NCI-H774 (cell line): ENCODE results near the gene ZNF225.
"Not testable (repeated sequence)": the region's sequence is repeated elsewhere in the genome, so short reads cannot be mapped to it uniquely, and the experiment has no call there.

Experiments
- DNase-seq: peaks from one replicate; lab custom pipeline; 2025; lab: John Stamatoyannopoulos, UW

Gene ZNF225

DNA sequence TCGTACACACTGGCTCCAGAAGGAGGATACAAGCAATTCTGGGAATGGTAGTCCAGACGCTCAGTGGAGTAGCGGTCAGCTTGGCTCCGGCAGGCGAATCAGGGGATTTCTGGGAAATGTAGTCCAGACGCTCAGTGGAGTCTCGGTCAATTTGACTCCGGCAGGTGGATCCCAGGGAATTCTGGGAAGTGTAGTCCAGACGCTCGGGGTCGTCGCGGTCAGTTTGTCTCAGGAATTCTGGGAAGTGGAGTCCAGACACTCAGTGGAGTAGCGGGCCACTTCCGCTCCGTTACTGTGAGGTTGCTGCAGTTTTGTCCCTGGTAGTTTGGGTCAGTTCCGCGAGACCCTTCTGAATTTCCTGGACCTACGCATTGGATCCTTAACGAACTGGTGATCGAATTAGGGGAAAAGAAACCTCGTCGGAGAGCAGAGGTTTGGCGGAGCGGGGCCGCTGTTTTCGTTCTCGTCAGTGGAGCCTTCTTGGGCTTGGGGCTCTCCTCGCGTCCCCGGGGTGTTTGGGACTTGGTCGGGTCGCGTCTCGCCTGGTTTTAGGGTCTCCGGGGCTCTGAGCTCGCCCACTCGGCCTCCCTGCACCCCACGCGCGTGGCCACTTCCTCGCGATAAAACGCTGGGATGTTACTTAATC is at the start of gene ZNF225:
Gene ZNF225 (plus strand): TSS at position 262 of the 646 bp plus-strand sequence. CDS start 2,429 bp downstream, outside the sequence.
- DNase-seq: peak; percentile 97

DNA sequence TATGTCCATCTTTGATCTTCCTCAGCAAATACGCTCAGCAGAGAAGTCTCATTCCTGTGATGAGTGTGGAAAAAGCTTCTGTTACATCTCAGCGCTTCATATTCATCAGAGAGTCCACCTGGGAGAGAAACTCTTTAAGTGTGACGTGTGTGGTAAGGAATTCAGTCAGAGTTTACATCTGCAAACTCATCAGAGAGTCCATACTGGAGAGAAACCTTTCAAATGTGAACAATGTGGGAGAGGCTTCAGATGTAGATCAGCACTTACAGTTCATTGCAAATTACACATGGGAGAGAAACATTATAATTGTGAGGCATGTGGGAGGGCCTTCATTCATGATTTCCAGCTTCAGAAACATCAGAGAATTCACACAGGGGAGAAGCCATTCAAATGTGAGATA is 46.9 kb upstream of the ZNF225 start:
- DNase-seq: no peak

GRCh38 chr19:44069415-44069814 is 43.8 kb upstream of the ZNF225 start:
- DNase-seq: no peak

DNA sequence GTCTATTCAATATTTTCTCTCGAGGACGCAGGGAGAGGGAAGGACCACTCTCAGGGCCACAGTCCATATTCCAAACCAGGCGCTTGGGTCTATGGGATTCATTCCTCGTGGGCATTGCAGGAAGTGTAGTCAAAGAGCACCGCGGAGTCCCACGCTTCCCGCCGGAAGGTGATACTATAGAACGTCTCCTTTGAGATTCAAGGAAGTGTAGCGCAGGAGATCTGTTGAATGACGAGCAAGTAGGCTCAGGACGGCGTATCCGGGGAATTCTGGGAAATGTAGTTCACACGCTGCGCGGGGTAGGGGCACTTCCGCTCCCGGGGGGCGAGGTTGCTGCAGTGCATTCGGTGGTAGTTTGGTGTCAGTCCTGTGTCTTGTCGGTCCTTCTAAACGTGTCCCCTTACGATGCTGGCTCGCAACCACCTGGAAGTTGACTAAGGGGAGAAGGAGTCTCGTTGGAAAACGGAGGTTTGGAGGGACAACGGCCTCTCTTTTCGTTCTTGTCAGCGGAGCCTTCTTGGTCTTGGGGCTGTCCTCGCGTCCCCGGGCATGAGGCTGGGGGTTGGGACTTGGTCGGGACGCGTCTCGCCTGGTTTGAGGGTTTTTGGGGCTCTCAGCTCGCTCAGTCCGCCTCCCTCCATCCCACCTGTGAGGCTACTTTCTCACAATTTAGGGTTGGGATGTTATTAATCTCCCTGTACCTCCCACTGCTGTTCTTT is 41.2 kb upstream of the ZNF225 start, which contains the start of gene ZNF284:
Gene ZNF284 (plus strand): TSS at position 336 of the 719 bp plus-strand sequence. CDS start 4,231 bp downstream, outside the sequence.
- peak; percentile 82 for DNase-seq

GRCh38 chr19:44072543-44073401 is 40.4 kb upstream of the ZNF225 start:
- no peak for DNase-seq

GRCh38 chr19:44076325-44076724 is 36.9 kb upstream of the ZNF225 start:
- no peak for DNase-seq

DNA sequence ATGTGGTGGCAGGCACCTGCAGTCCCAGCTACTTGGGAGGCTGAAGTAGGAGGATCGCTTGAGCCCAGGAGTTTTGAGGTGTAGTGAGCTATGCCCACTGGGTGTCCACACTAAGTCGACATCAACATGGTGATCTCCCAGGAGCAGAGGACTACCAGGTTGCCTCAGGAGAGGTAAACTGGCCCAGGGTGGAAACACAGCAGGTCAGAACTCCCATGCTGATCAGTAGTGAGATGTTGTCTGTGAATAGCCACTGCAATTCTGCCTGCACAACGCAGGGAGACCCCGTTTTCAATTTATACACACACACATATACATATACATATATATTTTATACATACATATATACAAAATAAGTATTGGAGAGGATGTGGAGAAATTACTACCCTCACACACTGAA is 21.1 kb upstream of the ZNF225 start:
- DNase-seq: no peak

GRCh38 chr19:44093931-44094765 is 19.1 kb upstream of the ZNF225 start, which contains the start of gene ZNF224:
ZNF224 (plus strand) TSS chr19:44094361; CDS start chr19:44097874, 3,513 bp downstream.
- peak; percentile 90 for DNase-seq

DNA sequence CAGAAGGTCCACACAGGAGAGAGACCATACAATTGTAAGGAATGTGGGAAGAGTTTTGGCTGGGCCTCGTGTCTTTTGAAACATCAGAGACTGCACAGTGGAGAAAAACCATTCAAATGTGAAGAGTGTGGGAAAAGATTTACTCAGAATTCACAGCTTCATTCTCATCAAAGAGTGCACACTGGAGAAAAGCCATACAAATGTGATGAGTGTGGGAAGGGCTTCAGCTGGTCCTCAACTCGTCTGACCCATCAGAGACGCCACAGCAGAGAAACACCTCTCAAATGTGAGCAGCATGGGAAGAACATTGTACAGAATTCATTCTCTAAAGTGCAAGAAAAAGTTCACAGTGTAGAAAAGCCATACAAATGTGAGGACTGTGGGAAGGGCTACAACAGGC is 5.4 kb upstream of the ZNF225 start:
- DNase-seq: no peak

GRCh38 chr19:44109458-44109857 is 3.7 kb upstream of the ZNF225 start:
- DNase-seq: no peak

DNA sequence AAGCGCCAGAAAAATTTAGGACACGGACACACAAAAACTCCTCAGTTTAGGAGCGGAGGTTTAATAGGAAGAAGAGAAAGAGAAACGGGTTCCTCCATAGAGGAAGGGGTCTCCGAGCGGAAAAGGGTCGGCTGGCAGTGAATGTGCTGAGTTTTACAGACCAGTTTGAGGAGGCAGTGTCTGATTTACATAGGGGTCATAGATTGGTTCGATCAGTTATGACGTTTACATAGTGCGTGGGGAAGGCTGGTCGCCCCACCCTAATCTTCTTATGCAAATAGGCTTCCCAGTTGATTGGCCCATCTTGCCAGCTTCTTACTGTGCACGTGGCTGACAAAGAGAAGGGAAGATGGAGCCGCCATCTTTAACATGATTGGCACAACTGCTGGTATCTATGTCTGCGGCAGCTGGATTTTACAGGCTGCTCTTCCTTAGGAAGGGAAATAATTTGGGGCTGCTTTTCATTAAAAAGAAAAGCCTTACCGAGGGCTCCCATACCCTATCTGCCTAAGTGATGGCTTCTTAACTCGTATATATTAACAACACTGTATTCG is 1.2 kb upstream of the ZNF225 start:
- DNase-seq: no peak

DNA sequence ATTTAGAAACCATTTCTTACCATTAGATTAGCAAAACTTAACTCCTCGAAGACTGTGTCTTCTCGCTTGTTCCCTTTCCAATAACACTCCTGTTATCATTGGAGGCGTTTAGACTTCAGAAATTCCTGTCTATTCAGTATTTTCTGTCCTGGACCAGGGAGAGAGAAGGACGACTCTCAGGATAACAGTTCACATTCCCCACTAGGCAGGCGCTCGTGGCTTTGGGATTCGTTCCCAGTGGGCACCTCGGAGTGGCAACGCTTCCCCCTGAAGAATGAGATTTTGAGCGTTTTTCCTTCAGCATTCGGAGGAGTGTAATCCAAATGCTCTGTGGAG is 429 bp upstream of the ZNF225 start:
- DNase-seq: no peak

DNA sequence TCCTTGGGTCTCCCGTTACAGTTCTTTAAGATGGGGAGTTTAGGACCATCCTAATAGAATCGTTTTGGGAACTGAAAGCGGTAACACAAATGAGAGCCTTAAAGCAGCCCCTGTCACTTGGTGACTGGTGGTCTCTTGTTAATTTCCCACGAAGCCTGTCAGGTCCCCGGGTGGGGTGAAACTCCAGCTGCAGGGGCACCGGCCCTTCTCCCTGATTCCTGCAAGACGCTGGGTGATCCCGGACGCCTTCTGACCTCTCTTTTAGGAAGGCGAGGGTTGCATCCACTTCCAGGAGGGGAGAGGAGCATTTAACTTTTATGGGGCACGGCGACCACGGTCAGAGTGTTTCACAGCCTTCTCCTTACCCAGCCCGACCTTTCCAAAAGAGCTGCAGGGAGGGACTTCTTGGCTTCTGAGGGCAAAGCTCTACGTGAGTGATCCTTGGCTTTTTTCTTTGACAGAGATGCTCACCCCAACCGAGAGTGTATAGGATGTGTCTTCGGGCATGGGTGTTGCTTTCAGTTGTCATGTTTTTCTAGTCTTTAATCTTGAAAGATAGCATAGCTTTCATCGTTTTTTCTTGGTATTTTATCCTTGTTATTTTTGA is 688 bp downstream of the ZNF225 start:
- DNase-seq: no peak

- not testable (repeated sequence) for DNase-seq
Measured at GRCh38 chr19:44121162-44121561, 8.0 kb downstream of the ZNF225 start.

DNA sequence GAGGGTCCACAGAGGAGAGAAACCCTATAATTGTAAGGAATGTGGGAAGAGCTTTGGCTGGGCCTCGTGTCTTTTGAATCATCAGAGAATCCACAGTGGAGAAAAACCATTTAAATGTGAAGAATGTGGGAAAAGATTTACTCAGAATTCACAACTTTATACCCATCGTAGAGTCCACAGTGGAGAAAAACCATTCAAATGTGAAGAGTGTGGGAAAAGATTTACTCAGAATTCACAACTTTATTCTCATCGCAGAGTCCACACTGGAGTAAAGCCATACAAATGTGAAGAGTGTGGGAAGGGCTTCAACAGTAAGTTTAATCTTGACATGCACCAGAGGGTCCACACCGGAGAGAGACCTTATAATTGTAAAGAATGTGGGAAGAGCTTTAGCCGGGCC is 18.8 kb downstream of the ZNF225 start:
- DNase-seq: no peak

DNA sequence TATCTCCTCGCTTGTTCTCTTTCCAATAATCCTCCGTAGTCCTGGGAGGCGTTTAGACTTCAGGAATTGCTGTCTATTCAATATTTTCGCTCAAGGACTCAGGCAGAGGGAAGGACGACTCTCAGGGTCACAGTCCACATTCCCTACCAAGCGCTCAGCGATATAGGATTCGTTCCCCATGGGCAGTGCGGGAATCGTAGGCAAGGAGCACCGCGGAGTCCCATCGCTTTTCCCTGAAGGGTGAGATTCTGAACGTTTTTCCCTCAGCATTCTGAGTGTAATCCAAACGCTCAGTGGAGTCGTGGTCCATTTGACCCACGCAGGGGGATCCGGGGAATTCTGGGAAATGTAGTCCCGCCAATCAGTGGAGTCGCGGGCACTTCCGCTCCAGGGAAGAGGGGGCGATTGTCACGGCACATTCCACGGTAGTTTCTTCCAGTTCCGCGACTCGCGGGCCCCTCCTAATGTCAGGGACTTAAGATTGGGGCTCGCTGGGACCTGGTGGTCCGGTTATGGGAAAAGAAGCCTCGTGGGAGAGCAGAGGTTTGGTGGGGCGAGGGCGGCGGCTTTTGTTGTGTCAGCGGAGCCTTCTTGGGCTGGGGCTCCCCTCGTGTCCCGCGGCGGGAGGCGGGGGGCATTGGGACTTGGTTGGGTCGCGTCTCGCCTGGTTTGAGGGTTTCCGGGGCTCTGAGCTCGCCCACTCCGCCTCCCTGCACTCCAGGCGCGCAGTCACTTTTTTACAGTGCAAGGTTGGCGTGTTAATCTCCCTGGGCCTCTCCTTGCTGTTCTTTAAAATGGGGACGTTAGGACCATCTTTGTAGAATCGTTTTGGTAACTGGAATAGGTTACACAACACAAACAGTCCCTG is 28.2 kb downstream of the ZNF225 start, which contains the start of gene ZNF234:
Gene ZNF234 (plus strand): TSS at position 364 of the 868 bp plus-strand sequence. CDS start 3,079 bp downstream, outside the sequence.
- DNase-seq: peak; percentile 72

DNA sequence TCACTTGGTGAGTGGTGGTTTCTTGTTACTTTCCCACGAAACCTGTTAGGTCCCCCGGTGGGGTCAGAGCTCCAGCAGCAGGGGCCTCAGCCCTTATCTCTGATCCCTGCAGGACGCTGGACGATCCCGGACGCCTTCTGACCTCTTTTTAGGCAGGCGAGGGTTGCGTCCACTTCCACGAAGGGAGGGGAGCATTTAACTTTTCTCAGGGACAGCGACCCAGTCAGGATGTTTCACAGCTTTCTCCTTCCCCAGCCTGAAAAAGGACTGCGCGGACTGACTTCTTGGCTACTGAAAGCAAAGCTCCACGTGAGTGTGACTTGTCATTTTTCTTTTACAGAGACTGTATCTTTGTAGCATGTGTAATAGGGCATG is 28.8 kb downstream of the ZNF225 start:
- no peak for DNase-seq

GRCh38 chr19:44149776-44150175 is 36.6 kb downstream of the ZNF225 start:
- DNase-seq: no peak

- DNase-seq: no peak
Measured at GRCh38 chr19:44151491-44151890, 38.3 kb downstream of the ZNF225 start.

DNA sequence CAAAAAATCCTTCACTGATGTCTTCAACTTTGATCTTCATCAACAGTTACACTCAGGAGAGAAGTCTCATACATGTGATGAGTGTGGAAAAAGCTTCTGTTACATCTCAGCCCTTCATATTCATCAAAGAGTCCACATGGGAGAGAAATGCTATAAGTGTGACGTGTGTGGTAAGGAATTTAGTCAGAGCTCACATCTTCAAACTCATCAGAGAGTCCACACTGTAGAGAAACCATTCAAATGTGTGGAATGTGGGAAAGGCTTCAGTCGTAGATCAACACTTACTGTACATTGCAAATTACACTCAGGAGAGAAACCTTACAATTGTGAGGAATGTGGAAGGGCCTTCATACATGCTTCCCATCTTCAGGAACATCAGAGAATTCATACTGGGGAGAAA is 43.3 kb downstream of the ZNF225 start:
- DNase-seq: no peak
